Trophoblast cell (in vitro differentiated cells and primary cell): Measurements from ENCODE around the gene PPIL1.

Experiments
- DNase-seq, 2 donors: peaks; one replicate each; pipeline ENCODE4 v3.0.0-alpha.2; 2016
- H2AFZ ChIP-seq: 2 replicates; pipeline ENCODE4 v1.6.1; 2013; ENCODE audit warnings: low read length, moderate library complexity, mild to moderate bottlenecking; ENCODE audit not compliant: insufficient read depth, poor library complexity
- H2AK5ac ChIP-seq: 2 replicates; pipeline ENCODE4 v1.6.1; 2013; ENCODE audit warnings: mild to moderate bottlenecking, low read length
- H2BK120ac ChIP-seq: 2 replicates; pipeline ENCODE4 v1.6.1; 2013; ENCODE audit warnings: low read length, mild to moderate bottlenecking, moderate library complexity; ENCODE audit not compliant: insufficient read depth, poor library complexity
- H2BK12ac ChIP-seq: 2 replicates; pipeline ENCODE4 v1.6.1; 2013; ENCODE audit warnings: mild to moderate bottlenecking, low read length, moderate library complexity
- H2BK5ac ChIP-seq: 2 replicates; pipeline ENCODE4 v1.6.1; 2013; ENCODE audit warnings: low read length, low read depth, moderate library complexity, mild to moderate bottlenecking; ENCODE audit not compliant: poor library complexity
- H3K14ac ChIP-seq: 2 replicates; pipeline ENCODE4 v1.6.1; 2013; ENCODE audit warnings: mild to moderate bottlenecking, low read length
- H3K18ac ChIP-seq: 2 replicates; pipeline ENCODE4 v1.6.1; 2013; ENCODE audit warnings: mild to moderate bottlenecking, low read length
- H3K23ac ChIP-seq: 2 replicates; pipeline ENCODE4 v1.6.1; 2013; ENCODE audit warnings: low read length
- H3K27ac ChIP-seq: 2 replicates; pipeline ENCODE4 v1.5.1; 2013; ENCODE audit warnings: low read depth, mild to moderate bottlenecking, inconsistent platforms, low read length, moderate library complexity
- H3K27me3 ChIP-seq: 2 replicates; pipeline ENCODE4 v1.6.1; 2013; ENCODE audit warnings: inconsistent platforms, mild to moderate bottlenecking, low read length, moderate library complexity; ENCODE audit not compliant: insufficient read depth
- H3K36me3 ChIP-seq, 2 experiments: 1 replicate in 1 of 2; 2 replicates in 1 of 2; pipeline ENCODE4 v1.6.1; 2013; ENCODE audit warnings: low read length in 2 of 2, mild to moderate bottlenecking in 2 of 2, moderate library complexity in 1 of 2; ENCODE audit not compliant: insufficient read depth in 2 of 2, control insufficient read depth in 1 of 2
- H3K4ac ChIP-seq: 2 replicates; pipeline ENCODE4 v1.6.1; 2013; ENCODE audit warnings: low read depth, mild to moderate bottlenecking, low read length, moderate library complexity
- H3K4me1 ChIP-seq, 2 experiments: 1 replicate in 1 of 2; 2 replicates in 1 of 2; pipeline ENCODE4 v1.6.1; 2013; ENCODE audit warnings: low read length in 2 of 2, mild to moderate bottlenecking in 2 of 2, moderate library complexity in 1 of 2; ENCODE audit not compliant: insufficient read depth in 2 of 2, control insufficient read depth in 1 of 2
- H3K4me2 ChIP-seq: 2 replicates; pipeline ENCODE4 v1.6.1; 2013; ENCODE audit warnings: inconsistent platforms, mild to moderate bottlenecking, low read length, moderate library complexity
- H3K4me3 ChIP-seq: 2 replicates; pipeline ENCODE4 v1.5.1; 2013; ENCODE audit warnings: mild to moderate bottlenecking, low read depth, low read length, inconsistent platforms
- H3K79me1 ChIP-seq: one replicate; pipeline ENCODE4 v1.6.1; 2013; ENCODE audit warnings: low read length
- H3K79me2 ChIP-seq: 2 replicates; pipeline ENCODE4 v1.6.1; 2013; ENCODE audit warnings: low read length, mild to moderate bottlenecking; ENCODE audit not compliant: control insufficient read depth, insufficient read depth, poor library complexity
- H3K9ac ChIP-seq: 2 replicates; pipeline ENCODE4 v1.6.1; 2013; ENCODE audit warnings: mild to moderate bottlenecking, low read length
- H3K9me3 ChIP-seq: 2 replicates; pipeline ENCODE4 v1.6.1; 2013; ENCODE audit warnings: low read depth, mild to moderate bottlenecking, control low read depth, inconsistent platforms, low read length; ENCODE audit not compliant: insufficient read depth
- H4K12ac ChIP-seq: 2 replicates; pipeline ENCODE4 v1.6.1; 2013; ENCODE audit warnings: low read depth, mild to moderate bottlenecking, low read length, moderate library complexity
- H4K8ac ChIP-seq: 2 replicates; pipeline ENCODE4 v1.6.1; 2013; ENCODE audit warnings: low read depth, mild to moderate bottlenecking, low read length, moderate library complexity
- H4K91ac ChIP-seq: one replicate; pipeline ENCODE4 v1.6.1; 2013; ENCODE audit warnings: low read depth, mild to moderate bottlenecking, low read length, moderate library complexity
- WGBS: extraction: QIAGEN DNeasy Blood & Tissue Kit; methylation state at CpG from one replicate; pipeline ENCODE4 v1.1.7; 2013; ENCODE audit warnings: missing lambda C conversion rate; ENCODE audit not compliant: insufficient read length, insufficient coverage; ENCODE audit errors: extremely low coverage; 5-methylcytosine and 5-hydroxymethylcytosine counted together

The PPIL1 gene

DNA sequence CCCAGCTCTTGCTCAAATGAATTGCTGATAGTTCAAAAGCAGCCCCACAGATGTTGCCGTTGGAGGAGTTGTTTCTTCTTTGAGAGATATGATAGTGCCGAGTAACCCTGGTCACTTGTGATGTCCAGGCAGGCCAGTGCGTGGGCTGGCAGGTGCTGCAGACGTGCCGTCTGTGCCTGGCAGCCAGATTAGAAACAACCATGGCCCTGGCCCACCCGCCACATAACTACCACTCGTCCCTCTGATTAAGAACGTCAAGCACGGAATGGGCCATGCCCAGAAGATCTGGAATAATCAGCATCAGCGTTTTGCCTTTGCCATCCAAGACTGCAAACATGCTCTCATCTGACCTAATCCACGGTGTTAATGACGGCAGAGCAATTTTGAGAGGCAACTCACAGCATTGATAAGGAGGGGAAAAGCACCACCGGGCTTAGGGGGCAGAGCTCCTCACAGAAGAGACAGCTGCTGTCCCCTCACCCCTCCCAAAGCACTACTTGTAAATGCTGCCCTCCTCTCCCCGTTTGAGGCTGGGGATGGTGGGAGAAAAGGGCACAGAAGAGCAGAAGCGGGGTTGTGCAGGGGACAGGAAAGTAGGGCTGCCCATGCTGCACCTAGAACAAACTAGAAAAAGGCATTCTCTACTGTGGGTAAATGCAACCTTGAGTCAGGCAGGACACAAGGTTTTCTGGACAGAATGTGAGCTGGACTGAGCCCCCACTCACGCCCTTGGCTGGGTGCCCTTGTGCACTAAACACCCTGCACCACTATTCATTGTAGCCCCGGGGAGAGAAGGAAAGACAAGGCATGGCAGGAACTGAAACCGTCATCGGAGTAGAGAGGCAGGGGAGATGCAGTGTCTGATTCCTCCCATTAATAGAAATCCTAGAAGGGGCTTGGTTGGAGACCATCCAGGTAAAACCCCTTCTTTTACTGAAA, 30.1 kb downstream of the PPIL1 start:
- Histone ChIP-seq H3K27me3 (peaks cover 15% of the 10 kb centered on the region), H4K8ac (no peak overlapping the region), H4K91ac (no peak overlapping the region), H3K79me2 (no peaks in the 10 kb centered on the region), H3K4ac (no peak overlapping the region), H2BK12ac (no peak overlapping the region), H3K9ac (no peak overlapping the region), H3K79me1 (no peaks in the 10 kb centered on the region), H3K9me3 (peaks cover 7% of the 10 kb centered on the region), H3K4me1 (peaks cover 24 to 28% of the 10 kb centered on the region in 2 experiments), H3K18ac (no peak overlapping the region), H2AFZ (no peak overlapping the region), H3K36me3 (no peaks in the 10 kb centered on the region), H3K27ac (no peak overlapping the region), H4K12ac (no peak overlapping the region), H3K14ac (no peak overlapping the region), H3K23ac (no peak overlapping the region), H3K4me2 (no peak overlapping the region), H2AK5ac (no peak overlapping the region), H2BK120ac (no peak overlapping the region), H2BK5ac (no peak overlapping the region), H3K4me3 (no peak overlapping the region)
- WGBS = no CpG with 5 or more reads among the region's 19 CpGs
- DNase-seq = no peak

DNA sequence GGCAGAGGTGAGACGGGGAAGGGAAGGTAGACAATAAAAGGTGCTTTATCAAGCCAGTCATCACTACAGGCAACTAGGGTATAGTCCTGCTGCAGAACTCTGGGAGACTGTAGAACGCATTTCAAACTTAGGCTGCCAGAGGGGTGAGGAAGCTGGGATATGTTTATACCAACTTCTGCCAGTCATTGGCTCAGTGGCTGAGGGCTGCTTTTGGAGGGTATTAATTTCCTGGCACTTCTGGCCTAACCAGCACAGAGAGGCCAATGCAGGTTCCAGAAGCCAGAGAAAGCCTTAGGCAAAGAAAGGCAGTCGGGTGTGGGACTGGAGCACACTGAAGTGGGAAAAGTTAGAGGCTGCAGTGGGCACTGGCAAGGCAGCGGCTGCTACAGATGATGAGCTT, 31.4 kb downstream of the PPIL1 start:
- Histone ChIP-seq H3K4ac (no peak overlapping the region), H3K27me3 (peaks cover 27% of the 10 kb centered on the region), H2BK5ac (no peak overlapping the region), H3K9me3 (peaks cover 7% of the 10 kb centered on the region), H3K36me3 (no peaks in the 10 kb centered on the region), H3K27ac (no peak overlapping the region), H4K91ac (no peak overlapping the region), H2AFZ (no peak overlapping the region), H2BK120ac (no peak overlapping the region), H3K79me2 (no peaks in the 10 kb centered on the region), H4K12ac (no peak overlapping the region), H3K4me2 (no peak overlapping the region), H3K14ac (no peak overlapping the region), H3K4me1 (peaks cover 19 to 23% of the 10 kb centered on the region in 2 experiments), H3K9ac (no peak overlapping the region), H3K18ac (no peak overlapping the region), H3K23ac (no peak overlapping the region), H2AK5ac (no peak overlapping the region), H3K4me3 (no peak overlapping the region), H4K8ac (no peak overlapping the region), H2BK12ac (no peak overlapping the region), H3K79me1 (no peaks in the 10 kb centered on the region)
- no peak for DNase-seq
- WGBS = no CpG with 5 or more reads among the region's 4 CpGs

DNA sequence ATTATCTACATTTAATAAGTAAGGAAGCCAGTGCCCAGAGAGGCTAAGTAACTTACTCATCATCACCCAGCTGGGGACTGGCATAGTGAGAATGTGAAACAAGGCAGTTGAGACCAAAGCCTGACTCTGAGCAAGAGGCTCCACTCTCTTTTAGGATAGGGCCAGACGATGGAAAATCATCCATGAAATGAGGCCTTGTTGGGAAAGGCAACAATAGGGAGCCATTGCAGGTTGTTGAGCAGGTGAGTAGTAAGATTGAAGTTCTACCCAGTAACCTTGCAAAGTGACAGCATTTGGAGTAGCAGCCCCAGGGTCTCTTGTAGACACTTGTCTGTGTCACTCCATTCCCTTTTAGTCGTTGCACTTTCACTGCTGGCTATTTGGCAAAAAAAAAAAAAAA, 32.8 kb downstream of the PPIL1 start:
- no CpG with 5 or more reads among the region's 2 CpGs for whole genome bisulfite sequencing
- H3K4me2 ChIP-seq = no peak overlapping the region

DNA sequence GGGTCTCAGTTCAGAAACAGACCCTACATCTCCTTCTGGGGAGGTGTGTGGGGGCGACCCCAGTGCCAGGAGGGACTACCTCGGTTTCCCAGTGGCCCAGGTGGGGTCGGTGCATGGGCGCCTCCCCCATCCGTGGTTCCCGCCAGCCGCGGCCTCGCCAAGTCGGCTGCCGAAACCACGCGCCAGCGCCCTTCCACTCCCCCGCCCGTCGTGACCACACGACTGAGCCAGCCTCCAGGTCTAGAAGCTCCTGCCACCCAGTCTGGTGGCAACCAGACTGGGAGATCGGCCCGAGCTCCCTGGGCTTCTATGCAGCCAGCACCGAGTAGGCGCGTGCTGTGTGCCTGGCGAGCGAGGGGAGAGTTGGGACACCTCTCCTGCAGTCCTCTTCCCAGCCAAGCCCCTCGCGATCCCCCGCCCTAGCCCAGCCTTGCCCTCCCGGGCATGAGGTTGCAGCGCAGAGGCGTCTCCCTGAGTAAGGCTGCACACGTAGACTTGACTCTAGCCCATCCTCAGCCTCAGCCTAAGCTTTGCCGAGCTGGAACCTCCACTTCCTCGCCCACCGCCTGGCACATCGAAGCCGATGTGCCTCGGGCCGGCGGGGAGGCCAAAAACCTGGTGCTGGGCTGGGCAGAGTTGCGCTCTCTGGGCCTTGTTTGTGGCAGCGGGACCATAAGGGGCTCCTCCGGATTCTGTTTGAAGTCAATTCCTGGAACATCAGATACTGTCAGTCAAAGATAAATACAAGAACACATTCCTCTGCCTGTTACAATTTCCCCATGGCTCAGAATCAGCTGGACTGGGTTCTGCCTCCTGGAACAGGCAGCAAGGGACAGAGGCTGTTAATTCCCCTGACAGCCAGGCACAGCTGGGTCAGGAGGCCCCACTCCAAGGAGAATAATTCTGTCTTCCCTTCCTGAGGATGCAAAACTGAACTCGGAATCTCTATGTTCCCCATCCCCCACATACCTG, 33.9 kb downstream of the PPIL1 start:
- no peak overlapping the region for H3K9ac ChIP-seq
- peak overlapping the region; percentile 17 for H4K91ac ChIP-seq
- H3K23ac ChIP-seq = no peak overlapping the region
- H3K4me1 ChIP-seq = peaks cover 16 to 19% of the 10 kb centered on the region in 2 experiments
- H2BK120ac ChIP-seq = no peak overlapping the region
- H2BK12ac ChIP-seq = peak overlapping the region; percentile 24
- peak overlapping the region; percentile 61 for H3K4me2 ChIP-seq
- H3K27me3 ChIP-seq = peaks cover 35% of the 10 kb centered on the region
- no peaks in the 10 kb centered on the region for H3K79me1 ChIP-seq
- H3K14ac ChIP-seq = no peak overlapping the region
- H3K79me2 ChIP-seq = no peaks in the 10 kb centered on the region
- no peak overlapping the region for H3K27ac ChIP-seq
- WGBS = no CpG with 5 or more reads among the region's 44 CpGs
- peaks cover 7% of the 10 kb centered on the region for H3K9me3 ChIP-seq
- DNase-seq = no peak
- no peak overlapping the region for H2AFZ ChIP-seq
- peak overlapping the region; percentile 10 for H3K4me3 ChIP-seq
- no peak overlapping the region for H2AK5ac ChIP-seq
- no peak overlapping the region for H2BK5ac ChIP-seq
- no peak overlapping the region for H4K8ac ChIP-seq
- peak overlapping the region; percentile 16 for H4K12ac ChIP-seq
- no peaks in the 10 kb centered on the region for H3K36me3 ChIP-seq
- no peak overlapping the region for H3K18ac ChIP-seq
- no peak overlapping the region for H3K4ac ChIP-seq

More for the DNA sequence above, 32.8 kb downstream of the PPIL1 start:
- Histone ChIP-seq H3K27me3 (peaks cover 35% of the 10 kb centered on the region), H3K9me3 (peaks cover 7% of the 10 kb centered on the region), H4K8ac (no peak overlapping the region), H4K91ac (no peak overlapping the region), H3K4me1 (peaks cover 16 to 19% of the 10 kb centered on the region in 2 experiments), H3K4ac (no peak overlapping the region), H3K36me3 (no peaks in the 10 kb centered on the region), H2BK5ac (no peak overlapping the region), H3K27ac (no peak overlapping the region), H3K79me1 (no peaks in the 10 kb centered on the region), H2BK12ac (no peak overlapping the region), H2AK5ac (no peak overlapping the region), H3K14ac (no peak overlapping the region), H3K23ac (no peak overlapping the region), H3K9ac (no peak overlapping the region), H3K18ac (no peak overlapping the region), H3K79me2 (no peaks in the 10 kb centered on the region), H3K4me3 (no peak overlapping the region), H2AFZ (no peak overlapping the region), H4K12ac (no peak overlapping the region), H2BK120ac (no peak overlapping the region)
- no peak for DNase-seq
